Thymus (tissue), 11 donors: ENCODE measurements around the gene SLC66A2. TPM values are rescaled to one million over a fixed set of nuclear protein-coding genes. Genes with fewer than 3 reads are reported as not detected.

Source experiments
- DNase-seq, 9 donors: peaks; one replicate each; pipeline ENCODE4 v3.0.0-alpha.2; 2013; ENCODE audit warnings: low spot score in 9 of 9, low read depth in 6 of 9, missing footprints in 1 of 9
- H3K27ac ChIP-seq, 2 donors: one replicate each; pipeline ENCODE4 v1.5.1; 2013; ENCODE audit warnings: control low read depth in 1 of 2, low read depth in 1 of 2, low read length in 1 of 2, mild to moderate bottlenecking in 1 of 2, moderate library complexity in 1 of 2
- H3K27me3 ChIP-seq, 2 donors: one replicate each; pipeline ENCODE4 v1.5.1; 2013; ENCODE audit warnings: low read length in 1 of 2; ENCODE audit not compliant: control insufficient read depth in 2 of 2, insufficient read depth in 1 of 2
- H3K36me3 ChIP-seq, 2 donors: one replicate each; pipeline ENCODE4 v1.5.1; 2013; ENCODE audit warnings: low read length in 1 of 2, mild to moderate bottlenecking in 1 of 2, moderate library complexity in 1 of 2; ENCODE audit not compliant: control insufficient read depth in 2 of 2, insufficient read depth in 2 of 2
- H3K4me1 ChIP-seq, 2 donors: one replicate each; pipeline ENCODE4 v1.5.1; 2013; ENCODE audit warnings: low read length in 2 of 2; ENCODE audit not compliant: control insufficient read depth in 2 of 2, insufficient read depth in 2 of 2
- H3K4me3 ChIP-seq, 2 donors: one replicate each; pipeline ENCODE4 v1.5.1; 2013; ENCODE audit warnings: low read length in 2 of 2, control low read depth in 1 of 2, mild to moderate bottlenecking in 1 of 2
- H3K9me3 ChIP-seq, 2 donors: one replicate each; pipeline ENCODE4 v1.5.1; 2013; ENCODE audit warnings: low read length in 1 of 2, mild to moderate bottlenecking in 1 of 2; ENCODE audit not compliant: control insufficient read depth in 2 of 2, insufficient read depth in 1 of 2
- WGBS: extraction: QIAGEN DNeasy Blood & Tissue Kit; methylation state at CpG from one replicate; pipeline ENCODE4 v1.1.7; 2013; 5-methylcytosine and 5-hydroxymethylcytosine counted together
- polyA plus RNA-seq: library from polyadenylated mRNA; stranded (reverse); fragments of 200-250 nt; gene quantifications from one replicate; pipeline ENCODE4 v1.2.3, GENCODE V29; 2013
- total RNA-seq: library from RNA; stranded (reverse); fragments of 120-200 nt; gene quantifications from one replicate; pipeline ENCODE4 v1.2.4, GENCODE V29; 2013
- donor health status: healthy.

SLC66A2 gene
- total and polyA plus RNA-seq, 2 donors: 19.9 to 91.3 TPM

GRCh38 chr18:79871481-79872091, 79.9 kb downstream of the SLC66A2 start:
- H3K27me3 ChIP-seq: peaks cover 0 to 2% of the 10 kb centered on the region in 2 donors
- no peak overlapping the region for H3K27ac ChIP-seq
- DNase-seq: no peak
- WGBS: 94% methylated on average over 33 of the region's 33 CpGs
- no peaks in the 10 kb centered on the region for H3K9me3 ChIP-seq
- no peak overlapping the region for H3K4me3 ChIP-seq
- H3K36me3 ChIP-seq: no peaks in the 10 kb centered on the region
- H3K4me1 ChIP-seq: no peaks in the 10 kb centered on the region

- DNase-seq: no peak
- H3K9me3 ChIP-seq: no peaks in the 10 kb centered on the region
Observed at GRCh38 chr18:79871026-79871390, 80.4 kb downstream of the SLC66A2 start.

GRCh38 chr18:79870301-79871025, 81.0 kb downstream of the SLC66A2 start:
- no peaks in the 10 kb centered on the region for H3K9me3 ChIP-seq
- H3K36me3 ChIP-seq: no peaks in the 10 kb centered on the region
- H3K4me3 ChIP-seq: no peak overlapping the region
- no peaks in the 10 kb centered on the region for H3K4me1 ChIP-seq
- H3K27me3 ChIP-seq: peaks cover 0 to 2% of the 10 kb centered on the region in 2 donors
- WGBS: 89% methylated on average over 19 of the region's 19 CpGs
- H3K27ac ChIP-seq: no peak overlapping the region
- no peak for DNase-seq

More at GRCh38 chr18:79871026-79871390, 80.4 kb downstream of the SLC66A2 start:
- 96% methylated on average over 17 of the region's 17 CpGs for WGBS
- Histone ChIP-seq H3K27ac (no peak overlapping the region), H3K36me3 (no peaks in the 10 kb centered on the region), H3K27me3 (peaks cover 0 to 2% of the 10 kb centered on the region in 2 donors), H3K4me3 (no peak overlapping the region), H3K4me1 (no peaks in the 10 kb centered on the region)

- Histone ChIP-seq H3K4me1 (no peaks in the 10 kb centered on the region), H3K27me3 (no peaks in the 10 kb centered on the region), H3K36me3 (no peaks in the 10 kb centered on the region), H3K27ac (no peak overlapping the region), H3K9me3 (no peaks in the 10 kb centered on the region), H3K4me3 (no peak overlapping the region)
- DNase-seq: no peak
- 94% methylated on average over 32 of the region's 32 CpGs for WGBS
Observed at GRCh38 chr18:79869591-79870300, 81.7 kb downstream of the SLC66A2 start.

- Histone ChIP-seq H3K9me3 (no peaks in the 10 kb centered on the region), H3K36me3 (no peaks in the 10 kb centered on the region), H3K4me3 (no peak overlapping the region), H3K4me1 (no peaks in the 10 kb centered on the region), H3K27me3 (no peaks in the 10 kb centered on the region), H3K27ac (no peak overlapping the region)
- DNase-seq: no peak
- 93% methylated on average over 32 of the region's 32 CpGs for whole genome bisulfite sequencing
Observed at GRCh38 chr18:79868811-79869541, 82.5 kb downstream of the SLC66A2 start.

- no peak for DNase-seq
- no peaks in the 10 kb centered on the region for H3K36me3 ChIP-seq
- H3K27me3 ChIP-seq: peaks cover 0 to under 1% of the 10 kb centered on the region in 2 donors
- no peaks in the 10 kb centered on the region for H3K4me1 ChIP-seq
- 95% methylated on average over 29 of the region's 29 CpGs for WGBS
- no peak overlapping the region for H3K27ac ChIP-seq
- peaks cover 0 to 1% of the 10 kb centered on the region in 2 donors for H3K9me3 ChIP-seq
- no peak overlapping the region for H3K4me3 ChIP-seq
Observed at GRCh38 chr18:79868168-79868784, 83.2 kb downstream of the SLC66A2 start.

GRCh38 chr18:79867666-79868065, 83.8 kb downstream of the SLC66A2 start:
- Histone ChIP-seq H3K4me3 (no peak overlapping the region), H3K9me3 (peaks cover 0 to 8% of the 10 kb centered on the region in 2 donors), H3K36me3 (no peaks in the 10 kb centered on the region), H3K4me1 (no peaks in the 10 kb centered on the region), H3K27me3 (peaks cover 0 to 3% of the 10 kb centered on the region in 2 donors), H3K27ac (no peak overlapping the region)
- 94% methylated on average over 16 of the region's 16 CpGs for WGBS
- no peak for DNase-seq

GRCh38 chr18:79866889-79867574, 84.4 kb downstream of the SLC66A2 start:
- Histone ChIP-seq H3K36me3 (no peaks in the 10 kb centered on the region), H3K4me1 (no peaks in the 10 kb centered on the region), H3K27me3 (peaks cover 0 to 3% of the 10 kb centered on the region in 2 donors), H3K27ac (no peak overlapping the region), H3K4me3 (no peak overlapping the region), H3K9me3 (peaks cover 0 to 13% of the 10 kb centered on the region in 2 donors)
- 93% methylated on average over 20 of the region's 20 CpGs for WGBS
- no peak for DNase-seq
